ENCODE results near the gene SAP30BP.
A peak's percentile ranks its signal among the peaks of the same experiment; 100 is the strongest.

The SAP30BP gene

GRCh38 chr17:75666959-75667790 is at the start of gene SAP30BP, which contains the start of gene RECQL5:
Gene SAP30BP, plus strand, starts transcription at chr17:75667338. Its CDS starts 35 bp downstream, at chr17:75667373.
Gene RECQL5, minus strand, starts transcription at chr17:75667154. Its CDS starts 597 bp downstream, at chr17:75666557.
- peak; percentile 97 for DNase-seq (ENCODE audit: low spot score)

GRCh38 chr17:75617675-75618074 is 49.5 kb upstream of the SAP30BP start:
- no peak for DNase-seq (ENCODE audit: low spot score)

GRCh38 chr17:75619506-75620431 is 47.4 kb upstream of the SAP30BP start:
- peak; percentile 38 for DNase-seq (ENCODE audit: low spot score)

GRCh38 chr17:75621489-75621888 is 45.6 kb upstream of the SAP30BP start:
- DNase-seq (ENCODE audit: low spot score): no peak

- no peak for DNase-seq (ENCODE audit: low spot score)
Observed at GRCh38 chr17:75622076-75622475, 45.1 kb upstream of the SAP30BP start.

- DNase-seq (ENCODE audit: low spot score): no peak
Observed at GRCh38 chr17:75622771-75623273, 44.3 kb upstream of the SAP30BP start.

- no peak for DNase-seq (ENCODE audit: low spot score)
Observed at GRCh38 chr17:75623386-75623785, 43.8 kb upstream of the SAP30BP start.

GRCh38 chr17:75624021-75624420 is 43.1 kb upstream of the SAP30BP start:
- no peak for DNase-seq (ENCODE audit: low spot score)

- DNase-seq (ENCODE audit: low spot score): no peak
Observed at GRCh38 chr17:75624714-75625345, 42.3 kb upstream of the SAP30BP start.

GRCh38 chr17:75625813-75626486 is 41.2 kb upstream of the SAP30BP start:
- no peak for DNase-seq (ENCODE audit: low spot score)

GRCh38 chr17:75626496-75627038 is 40.6 kb upstream of the SAP30BP start:
- DNase-seq (ENCODE audit: low spot score): no peak

- DNase-seq (ENCODE audit: low spot score): no peak
Observed at GRCh38 chr17:75627094-75627493, 40.0 kb upstream of the SAP30BP start.

- DNase-seq (ENCODE audit: low spot score): no peak
Observed at GRCh38 chr17:75628425-75628824, 38.7 kb upstream of the SAP30BP start.

- DNase-seq (ENCODE audit: low spot score): no peak
Observed at GRCh38 chr17:75629157-75629556, 38.0 kb upstream of the SAP30BP start.

- no peak for DNase-seq (ENCODE audit: low spot score)
Observed at GRCh38 chr17:75630071-75630917, 36.8 kb upstream of the SAP30BP start.

GRCh38 chr17:75631353-75631752 is 35.8 kb upstream of the SAP30BP start:
- no peak for DNase-seq (ENCODE audit: low spot score)

GRCh38 chr17:75632428-75632827 is 34.7 kb upstream of the SAP30BP start:
- no peak for DNase-seq (ENCODE audit: low spot score)

- peak; percentile 71 for DNase-seq (ENCODE audit: low spot score)
Observed at GRCh38 chr17:75632863-75633485, 34.2 kb upstream of the SAP30BP start, which contains the start of gene SMIM5. Gene SMIM5, plus strand, starts transcription at chr17:75633434. Its CDS starts 6,768 bp downstream, at chr17:75640202.
